ENCODE measurements around the gene ARMC12.

Gene ARMC12

GRCh38 chr6:35796236-35796635 lies 59.4 kb downstream of the ARMC12 start:
- Histone ChIP-seq H3K4me1 (ENCODE audit: control insufficient read depth, insufficient read depth, low read length) (no peaks in the 10 kb centered on the region), H3K9me3 (ENCODE audit: control insufficient read depth, low read length) (no peaks in the 10 kb centered on the region), H3K9ac (ENCODE audit: low read length) (no peak overlapping the region), H3K36me3 (ENCODE audit: control insufficient read depth, insufficient read depth, low read length, severe bottlenecking) (no peaks in the 10 kb centered on the region), H3K27me3 (replicated peaks; ENCODE audit: control insufficient read depth, insufficient read depth, low read length) (peaks cover 41% of the 10 kb centered on the region), H3K4me3 (ENCODE audit: low read length) (no peak overlapping the region)
- no peak for DNase-seq (ENCODE audit: low read depth)

GRCh38 chr6:35797837-35798526 lies 61.1 kb downstream of the ARMC12 start:
- DNase-seq (ENCODE audit: low read depth), result no peak
- no peak overlapping the region for H3K9ac ChIP-seq (ENCODE audit: low read length)
- no peak overlapping the region for H3K4me3 ChIP-seq (ENCODE audit: low read length)
- H3K36me3 ChIP-seq (ENCODE audit: control insufficient read depth, insufficient read depth, low read length, severe bottlenecking), result no peaks in the 10 kb centered on the region
- no peaks in the 10 kb centered on the region for H3K4me1 ChIP-seq (ENCODE audit: control insufficient read depth, insufficient read depth, low read length)
- no peaks in the 10 kb centered on the region for H3K9me3 ChIP-seq (ENCODE audit: control insufficient read depth, low read length)
- peaks cover 33% of the 10 kb centered on the region for H3K27me3 ChIP-seq (replicated peaks; ENCODE audit: control insufficient read depth, insufficient read depth, low read length)

Measured in adipocyte (in vitro differentiated cells).